Uterus (tissue), 2 donors: Measurements from ENCODE around the gene PRRT4.

Experiments used
- CTCF ChIP-seq, 4 experiments: fragments of 200-600 bp in 2 of 4; fragments of 450-650 bp in 2 of 4; sonication (generic) in 2 of 4; IDR thresholded peaks; one replicate each; pipeline ENCODE4 v1.5.1; 2016 to 2019; ENCODE audit warnings: antibody characterized with exemption in 4 of 4, mild to moderate bottlenecking in 2 of 4, moderate library complexity in 1 of 4
- POLR2A ChIP-seq, 2 donors: fragments of 450-650 bp; IDR thresholded peaks; one replicate each; pipeline ENCODE4 v1.6.1; 2016; ENCODE audit warnings: antibody characterized with exemption in 2 of 2, mild to moderate bottlenecking in 1 of 2, moderate library complexity in 1 of 2

GRCh38 chr7:128405471-128406313, 44.2 kb upstream of the PRRT4 start:
- no peak for TF ChIP-seq POLR2A (IDR thresholded peaks at IDR 0.05)
- peak in 1 of 4 experiments; percentile 27 for TF ChIP-seq CTCF (IDR thresholded peaks at IDR 0.05)
